HepG2 (cell line): ENCODE measurements around the gene LOXL3. TPM values are rescaled to one million over a fixed set of nuclear protein-coding genes. Genes with fewer than 3 reads are reported as not detected.
A peak's percentile ranks its signal among the peaks of the same experiment; 100 is the strongest.

Experiments
- ARNT ChIP-seq: fragments of 450-650 bp; IDR thresholded peaks from 2 replicates; pipeline ENCODE4 v1.6.1; 2017
- BCLAF1 ChIP-seq: fragments of 450-650 bp; IDR thresholded peaks from 2 replicates; pipeline ENCODE4 v1.6.1; 2017; ENCODE audit warnings: mild to moderate bottlenecking
- BHLHE40 ChIP-seq: IDR thresholded peaks from 2 replicates; pipeline ENCODE4 v1.6.1; 2011; ENCODE audit warnings: low read length, improper control_type of control experiment
- CENPT ChIP-seq: sonication (generic); formaldehyde crosslinking; IDR thresholded peaks from 2 replicates; pipeline ENCODE4 v1.8.0; 2022; ENCODE audit warnings: low read depth, mild to moderate bottlenecking, moderate library complexity, missing genetic modification reagents
- DNMT3B ChIP-seq: conservative IDR thresholded peaks from 2 replicates; pipeline ENCODE4 v1.6.1; 2016; ENCODE audit warnings: missing biosample characterization, control low read depth
- FIP1L1 ChIP-seq: fragments of 200-400 bp; formaldehyde crosslinking; IDR thresholded peaks from 2 replicates; pipeline ENCODE4 v1.6.1; 2018; ENCODE audit warnings: low read depth, mild to moderate bottlenecking, low read length, moderate library complexity, borderline replicate concordance; ENCODE audit not compliant: insufficient read depth
- IRF2 ChIP-seq: IDR thresholded peaks from 2 replicates; pipeline ENCODE4 v1.6.1; 2018; ENCODE audit warnings: missing genetic modification reagents, missing compliant biosample characterization
- MAF1 ChIP-seq: sonication (generic); formaldehyde crosslinking; IDR thresholded peaks from 2 replicates; pipeline ENCODE4 v1.5.0; 2020; ENCODE audit warnings: missing genetic modification reagents, borderline replicate concordance
- MATR3 ChIP-seq: sonication (generic); formaldehyde crosslinking; IDR thresholded peaks from 2 replicates; pipeline ENCODE4 v1.4.0; 2020; ENCODE audit warnings: missing genetic modification reagents
- NBN ChIP-seq: fragments of 450-650 bp; conservative IDR thresholded peaks from 2 replicates; pipeline ENCODE4 v1.6.1; 2017
- NR2C2 ChIP-seq: sonication (generic); formaldehyde crosslinking; IDR thresholded peaks from 2 replicates; pipeline ENCODE4 v1.4.0; 2020; ENCODE audit warnings: missing genetic modification reagents, mild to moderate bottlenecking, moderate library complexity, borderline replicate concordance
- RXRA ChIP-seq: sonication (generic); formaldehyde crosslinking; IDR thresholded peaks from 2 replicates; pipeline ENCODE4 v1.5.1; 2020; ENCODE audit warnings: missing genetic modification reagents
- SKI ChIP-seq: fragments of 450-650 bp; IDR thresholded peaks from one replicate; pipeline ENCODE4 v1.6.1; 2018; ENCODE audit warnings: mild to moderate bottlenecking; ENCODE audit not compliant: partially characterized antibody
- SSRP1 ChIP-seq: IDR thresholded peaks from 2 replicates; pipeline ENCODE4 v1.6.1; 2016; ENCODE audit warnings: control low read depth
- TCF12 ChIP-seq, 2 experiments: fragments of 450-650 bp in 1 of 2; sonication (generic) in 1 of 2; formaldehyde crosslinking in 1 of 2; IDR thresholded peaks; 2 replicates each; pipeline versions ENCODE4 v1.6.1 to v1.8.0; 2017 to 2022; ENCODE audit warnings: antibody characterized with exemption in 1 of 2, mild to moderate bottlenecking in 1 of 2, missing genetic modification reagents in 1 of 2, moderate library complexity in 1 of 2
- TCF7L2 ChIP-seq: IDR thresholded peaks from 2 replicates; pipeline ENCODE4 v1.6.1; 2011; ENCODE audit warnings: mild to moderate bottlenecking, low read depth, low read length, moderate library complexity
- ZBTB33 ChIP-seq: sonication (generic); formaldehyde crosslinking; IDR thresholded peaks from 2 replicates; pipeline ENCODE4 v1.4.0; 2020; ENCODE audit warnings: missing genetic modification reagents
- ZNF362 ChIP-seq: sonication (generic); formaldehyde crosslinking; IDR thresholded peaks from 2 replicates; pipeline ENCODE4 v1.4.0; 2020; ENCODE audit warnings: missing genetic modification reagents, mild to moderate bottlenecking, borderline replicate concordance
- ZNF562 ChIP-seq: sonication (generic); formaldehyde crosslinking; IDR thresholded peaks from 2 replicates; pipeline ENCODE4 v1.8.0; 2022; ENCODE audit warnings: missing genetic modification reagents, borderline replicate concordance
- ZNF768 ChIP-seq: sonication (generic); formaldehyde crosslinking; IDR thresholded peaks from 2 replicates; pipeline ENCODE4 v1.4.0; 2020; ENCODE audit warnings: missing genetic modification reagents
- ZNF790 ChIP-seq: sonication (generic); formaldehyde crosslinking; IDR thresholded peaks from 2 replicates; pipeline ENCODE4 v1.8.0; 2022; ENCODE audit warnings: missing genetic modification reagents, mild to moderate bottlenecking, borderline replicate concordance
- ZNF841 ChIP-seq: sonication (generic); formaldehyde crosslinking; IDR thresholded peaks from 2 replicates; pipeline ENCODE4 v1.8.1; 2023; ENCODE audit warnings: missing genetic modification reagents, borderline replicate concordance
- polyA plus RNA-seq, 8 experiments: library from polyadenylated mRNA; depleted of rRNA in 3 of 8; stranded (reverse) in 7 of 8; unstranded in 1 of 8; fragments of >200 nt; fragmentation: Illumina TruSeq in 4 of 8; extraction: Trizol in 4 of 8; gene quantifications; 2 replicates each; pipeline versions ENCODE4 v1.2.1 to v1.2.3, GENCODE V29; 2011 to 2016; ENCODE audit warnings: low read depth in 4 of 8, missing spikeins in 1 of 8, mixed read lengths in 1 of 8; ENCODE audit not compliant: insufficient read depth in 1 of 8
- total RNA-seq, 5 experiments: library from RNA; depleted of rRNA; stranded (reverse); fragments of >200 nt; fragmentation: Illumina TruSeq; extraction: Trizol; gene quantifications; 2 replicates each; pipeline ENCODE4 v1.2.3, GENCODE V29; 2016; ENCODE audit warnings: low read depth in 1 of 5

Gene LOXL3
- total and polyA plus RNA-seq, 2 of the 13 experiments (the other 11 are each of a cell fraction or from before 2014, with no cell fraction given), result 0.55 to 6.5 TPM

- no peak for TF ChIP-seq BCLAF1
- no peak for TF ChIP-seq MATR3 (CRISPR knock-in tag)
- peak; percentile 27; the same call in 1 of the 2 replicates for TF ChIP-seq ZBTB33 (CRISPR knock-in tag)
- TF ChIP-seq IRF2 (CRISPR knock-in tag), result peak; percentile 88
- TF ChIP-seq ZNF362 (CRISPR knock-in tag), result 0 out of 2 replicates have a peak, but pooled peaks have one; percentile 43
- TF ChIP-seq ZNF768, result peak; percentile 34; the same call in 1 of the 2 replicates
- TF ChIP-seq CENPT (CRISPR knock-in tag), result no peak; the same call in 1 of the 2 replicates
- TF ChIP-seq DNMT3B (CRISPR knock-in tag), result no peak
- no peak for TF ChIP-seq BHLHE40
- 0 out of 2 replicates have a peak, but pooled peaks have one; percentile 66 for TF ChIP-seq MAF1 (CRISPR knock-in tag)
- no peak for TF ChIP-seq FIP1L1
- TF ChIP-seq ZNF790 (CRISPR knock-in tag), result no peak
- TF ChIP-seq SSRP1 (CRISPR knock-in tag), result peak; percentile 82; the same call in 1 of the 2 replicates
- TF ChIP-seq NBN, result no peak
- TF ChIP-seq RXRA, result peak; percentile 86
- TF ChIP-seq SKI, result peak; percentile 18
- no peak for TF ChIP-seq ZNF841 (CRISPR knock-in tag)
- peak; percentile 100 for TF ChIP-seq NR2C2 (CRISPR knock-in tag)
- TF ChIP-seq TCF12 (IDR thresholded peaks at IDR 0.05), result no peak
- no peak; the same call in 1 of the 2 replicates for TF ChIP-seq TCF12 (CRISPR knock-in tag; IDR thresholded peaks at IDR 0.05)
- no peak for TF ChIP-seq TCF7L2
- TF ChIP-seq ZNF562 (CRISPR knock-in tag), result no peak
- no peak for TF ChIP-seq ARNT
These were observed 70.7 kb downstream of the LOXL3 start, which contains the start of the genes CCDC142 and TTC31 (continued) for GRCh38 chr2:74482801-74483674.
